GM18499 (cell line): ENCODE data around the gene SLC13A3.

Experiments used
- ATAC-seq: cut with Tn5 transposase; IDR thresholded peaks from one replicate; pipeline ENCODE4 v1.9.1; 2021; ENCODE audit warnings: moderate number of reproducible peaks; ENCODE audit not compliant: insufficient read depth, unreplicated experiment

Gene SLC13A3

DNA sequence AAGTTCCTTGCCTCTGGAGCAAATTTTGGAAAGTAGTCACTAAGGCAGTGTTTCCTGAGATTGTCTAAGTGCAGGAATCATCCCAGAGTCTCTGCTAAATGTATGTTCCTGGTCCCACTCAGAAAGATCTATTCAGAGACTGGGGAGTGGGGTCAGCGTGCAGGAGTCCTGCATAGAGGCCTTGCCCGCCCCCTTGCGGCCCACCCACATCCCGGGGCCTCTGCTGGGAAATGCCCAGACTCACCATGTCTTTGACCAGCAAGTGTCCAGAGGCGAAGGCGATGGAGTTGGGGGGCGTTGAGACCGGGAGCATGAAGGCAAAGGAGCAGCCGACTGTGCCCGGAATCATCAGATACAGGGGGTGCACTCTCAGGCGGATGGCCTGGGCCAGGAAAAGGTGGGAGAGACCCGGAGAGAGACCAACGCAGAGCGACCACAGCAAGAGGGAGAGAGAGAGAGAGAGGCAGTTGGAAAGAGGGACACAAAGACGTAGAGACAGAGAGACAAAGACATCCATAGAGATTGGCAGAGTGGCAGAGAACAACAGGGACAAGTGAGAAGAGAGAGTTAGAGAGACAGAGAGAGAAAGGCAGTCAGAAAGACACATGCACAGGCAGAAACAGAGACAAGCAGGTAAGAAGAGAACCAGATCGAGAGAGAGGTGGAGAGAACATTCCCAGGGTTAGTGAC is 87.9 kb downstream of the SLC13A3 start:
- ATAC-seq: no peak

DNA sequence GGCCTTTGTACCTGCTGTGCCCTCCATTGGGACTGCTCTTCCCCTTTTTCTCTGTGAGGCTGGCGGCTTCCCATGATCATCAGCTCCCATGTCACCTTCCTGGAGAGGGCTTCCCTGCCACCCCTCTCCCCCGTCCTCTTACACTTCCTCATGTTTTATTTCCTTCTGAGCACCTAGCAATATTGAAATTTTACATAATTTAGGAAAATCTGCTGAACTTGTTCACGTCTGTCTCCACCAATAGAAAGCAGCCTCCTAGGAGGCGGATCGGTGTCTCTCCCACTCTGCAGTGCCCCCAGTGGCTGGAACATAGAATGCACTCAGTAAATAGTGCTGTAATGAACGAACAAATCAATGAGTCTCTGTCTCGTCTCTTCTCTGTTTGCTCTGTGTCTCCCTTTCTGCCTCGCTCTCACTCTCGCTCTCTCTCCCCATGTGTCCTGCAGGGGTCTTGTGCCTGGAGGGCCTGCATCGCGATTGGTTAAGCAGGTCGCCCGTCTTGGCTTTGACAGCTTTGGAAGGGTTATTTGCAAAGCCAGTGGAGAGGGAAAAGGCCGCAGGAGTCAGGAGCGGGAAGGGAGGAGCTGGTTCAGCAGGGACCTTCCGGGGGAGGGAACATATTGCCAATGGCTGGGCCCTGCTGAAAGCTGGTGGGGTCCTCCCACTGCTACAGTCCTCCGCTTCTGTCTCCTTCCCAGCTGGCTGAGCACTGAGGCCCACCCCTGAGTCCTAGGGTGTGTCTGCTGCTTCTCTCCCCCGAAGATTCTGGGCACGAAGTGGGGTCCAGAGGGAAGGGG is 88.7 kb downstream of the SLC13A3 start:
- no peak for ATAC-seq

DNA sequence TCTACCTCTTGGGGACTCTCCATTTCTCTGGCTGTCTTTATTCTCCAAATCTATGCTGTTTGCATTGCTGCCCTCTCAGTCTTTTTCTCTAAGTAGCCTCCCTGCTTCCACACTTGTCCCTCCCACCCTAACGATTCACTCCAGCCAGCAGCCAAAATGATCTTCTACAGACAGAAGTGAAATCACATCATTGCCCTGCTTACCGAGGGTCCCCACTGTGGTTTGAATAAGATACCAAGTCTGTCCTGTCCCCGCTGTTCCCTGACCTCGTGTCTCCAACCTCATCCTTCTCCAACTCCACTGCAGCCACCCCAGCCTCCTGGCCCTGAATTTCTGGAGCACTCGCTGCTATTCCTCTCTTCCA is 89.3 kb downstream of the SLC13A3 start:
- no peak for ATAC-seq

DNA sequence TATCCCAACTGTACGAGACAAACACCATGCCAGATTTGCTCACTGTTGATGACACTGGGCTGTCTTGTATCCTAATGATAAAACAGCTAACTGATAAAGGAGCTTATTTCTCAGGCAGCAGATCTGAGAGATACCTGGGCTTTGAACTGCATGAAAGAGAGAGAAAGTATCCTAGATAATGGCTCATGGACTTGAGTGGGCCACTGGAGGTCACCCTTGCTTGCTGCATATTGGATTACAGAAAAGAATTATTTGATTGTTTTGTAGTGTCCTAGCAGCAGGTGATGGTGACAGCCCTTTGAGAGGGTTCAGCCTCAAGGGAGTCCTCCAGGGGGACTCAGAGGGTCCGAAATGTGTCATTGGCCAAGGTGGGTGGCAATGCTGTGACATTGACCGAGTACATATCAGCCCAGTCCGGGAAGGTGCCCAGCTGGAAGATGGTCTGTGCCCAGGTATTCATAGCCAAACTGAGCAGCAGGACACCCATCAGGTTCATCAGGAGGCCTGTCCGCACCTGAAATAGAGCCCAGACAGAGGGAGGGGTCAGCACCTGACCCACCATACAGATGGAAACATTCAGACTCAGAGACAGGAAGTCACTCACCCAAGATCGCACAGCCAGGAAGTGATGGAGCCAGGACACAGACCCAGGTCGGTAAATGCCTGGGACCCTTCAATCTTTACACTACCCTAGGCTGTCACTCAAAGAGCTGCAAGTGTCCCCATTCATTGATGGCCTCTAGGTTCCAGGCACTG is 91.4 kb downstream of the SLC13A3 start:
- no peak for ATAC-seq

DNA sequence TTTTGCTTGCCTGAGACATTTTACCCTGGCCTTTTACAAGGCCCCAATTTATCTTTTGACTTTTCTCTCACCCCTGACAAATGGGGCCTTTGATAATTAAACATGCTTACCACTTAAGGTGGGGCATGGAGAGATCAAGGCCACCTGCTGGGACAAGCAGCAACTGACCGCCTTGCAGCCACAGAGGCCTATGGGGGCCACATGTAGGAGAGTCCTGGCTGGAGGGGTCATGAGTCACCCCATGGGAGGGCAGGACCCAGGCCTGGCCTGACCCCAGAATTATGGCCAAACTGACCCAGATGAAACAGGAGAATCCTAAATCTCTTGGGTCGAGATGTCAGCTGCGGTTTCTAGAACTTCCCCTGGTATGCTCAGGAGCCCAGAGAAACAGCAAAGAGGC is 92.3 kb downstream of the SLC13A3 start:
- ATAC-seq: no peak

DNA sequence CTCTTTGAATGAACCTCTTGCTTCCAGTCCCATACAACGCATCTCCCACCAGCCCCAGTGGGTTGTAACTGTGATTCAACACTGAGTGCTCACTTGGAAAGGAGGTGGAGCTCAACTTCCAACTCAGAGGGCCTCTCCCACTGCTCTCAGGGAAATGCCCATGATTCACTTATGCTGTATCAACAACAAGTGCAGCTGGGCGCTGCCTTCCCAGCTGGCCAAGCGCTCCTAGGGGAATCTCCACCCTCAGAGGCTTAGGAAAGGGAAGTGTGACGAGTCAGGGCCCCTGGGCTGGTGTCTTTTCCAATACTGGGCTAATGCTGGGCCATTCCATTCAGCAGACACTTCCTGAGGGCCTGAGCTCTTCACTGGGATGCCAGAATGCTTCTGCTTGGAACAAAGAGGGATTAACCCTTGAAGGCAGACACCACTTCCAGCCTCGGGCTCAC is 92.7 kb downstream of the SLC13A3 start:
- ATAC-seq: no peak

DNA sequence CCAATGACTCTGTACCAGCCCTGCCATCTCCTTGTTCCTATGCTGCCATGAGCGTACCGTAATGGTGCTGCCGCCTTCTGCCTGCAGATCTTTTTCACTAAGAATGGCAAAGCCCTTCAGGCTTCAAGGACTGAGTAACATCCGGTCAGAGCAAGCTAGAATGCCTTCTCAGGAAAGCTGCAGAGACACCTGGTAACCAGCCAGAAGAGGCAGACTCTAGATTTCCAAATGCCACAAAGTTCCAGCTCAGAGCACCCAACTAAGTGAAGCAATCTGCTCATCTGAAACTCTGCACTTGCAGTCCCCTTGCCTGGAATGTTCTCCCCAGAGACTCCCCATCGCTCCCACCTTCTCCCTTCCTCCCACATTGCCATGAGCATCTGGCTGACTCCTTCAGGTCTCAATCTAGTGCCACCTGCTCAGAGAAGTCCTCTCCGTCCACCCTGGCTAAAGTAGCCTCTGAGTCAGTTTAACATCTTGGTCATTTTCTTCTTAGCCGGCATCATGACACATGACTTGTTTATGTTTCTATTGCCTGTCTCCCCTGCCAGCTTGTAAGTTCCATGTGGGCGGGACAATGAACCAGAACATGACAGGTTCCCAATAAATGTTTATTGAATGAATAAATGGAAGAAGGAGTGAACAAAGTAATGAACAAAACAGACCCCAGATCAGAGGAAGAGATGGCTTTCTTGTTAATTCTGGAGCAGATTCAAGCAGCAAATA is 93.9 kb downstream of the SLC13A3 start:
- ATAC-seq: no peak

DNA sequence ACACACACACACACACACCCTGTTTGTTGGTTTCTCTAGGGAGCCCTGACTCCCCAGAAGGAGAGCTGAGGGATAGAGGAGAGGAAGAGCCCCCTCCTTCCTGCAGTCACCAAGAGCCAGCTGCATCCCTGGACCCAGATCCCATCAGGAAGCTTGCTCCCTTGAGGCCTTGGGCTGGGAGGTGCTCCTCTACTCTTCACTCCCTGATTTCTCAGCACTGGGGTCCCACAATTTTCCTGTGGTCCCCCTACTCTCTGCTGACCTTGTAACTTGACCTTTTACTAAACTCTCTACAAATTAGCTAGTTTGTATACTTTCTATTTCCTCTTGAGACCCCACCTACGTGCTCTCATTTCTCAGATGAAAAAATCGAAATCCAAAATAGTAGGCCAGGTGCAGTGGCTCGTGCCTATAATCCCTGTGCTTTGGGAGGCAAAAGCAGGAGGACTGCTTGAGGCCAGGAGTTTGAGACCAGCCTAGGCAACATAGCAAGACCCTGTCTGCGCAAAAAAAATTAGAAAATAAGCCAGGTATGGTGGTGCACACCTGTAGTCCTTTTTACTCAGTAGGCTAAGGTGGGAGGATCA is 95.8 kb downstream of the SLC13A3 start:
- ATAC-seq: no peak

DNA sequence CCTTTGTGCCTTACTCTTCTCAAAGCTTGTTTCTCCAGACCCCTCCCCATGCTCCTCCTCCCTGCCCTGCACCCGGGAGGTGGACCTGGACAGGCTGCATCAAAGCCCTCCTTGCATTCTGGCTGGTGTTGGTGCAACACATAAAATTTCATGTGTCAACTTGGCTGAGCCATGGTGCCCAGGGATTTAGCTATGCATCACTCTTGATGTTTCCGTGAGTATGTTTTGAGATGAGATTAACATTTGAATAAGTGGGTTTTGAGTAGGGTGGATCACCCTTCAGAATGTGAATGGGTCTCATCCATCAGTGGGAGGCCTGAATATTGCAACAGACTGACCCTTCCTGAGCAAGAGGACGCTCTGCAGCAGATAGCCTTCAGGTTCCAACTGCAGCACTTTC is 96.4 kb downstream of the SLC13A3 start:
- ATAC-seq: no peak

DNA sequence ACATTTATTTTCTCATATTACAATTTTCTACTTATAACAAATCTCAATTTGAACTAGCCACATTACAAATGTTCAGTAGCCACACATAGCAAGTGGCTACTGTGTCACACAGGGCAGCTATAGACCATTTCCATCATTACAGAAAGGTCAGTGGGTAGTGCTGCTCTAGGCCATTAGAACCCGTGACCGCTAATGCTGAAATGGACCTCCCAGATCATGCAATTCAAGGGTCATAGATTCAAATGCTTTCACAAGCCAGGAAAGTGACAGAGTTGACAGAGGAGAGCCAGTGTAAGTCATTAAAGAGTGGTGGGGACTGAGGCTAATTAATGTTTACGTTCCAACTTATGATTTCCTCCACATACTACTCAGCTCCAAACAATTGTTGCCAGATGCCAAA is 97.3 kb downstream of the SLC13A3 start:
- no peak for ATAC-seq

DNA sequence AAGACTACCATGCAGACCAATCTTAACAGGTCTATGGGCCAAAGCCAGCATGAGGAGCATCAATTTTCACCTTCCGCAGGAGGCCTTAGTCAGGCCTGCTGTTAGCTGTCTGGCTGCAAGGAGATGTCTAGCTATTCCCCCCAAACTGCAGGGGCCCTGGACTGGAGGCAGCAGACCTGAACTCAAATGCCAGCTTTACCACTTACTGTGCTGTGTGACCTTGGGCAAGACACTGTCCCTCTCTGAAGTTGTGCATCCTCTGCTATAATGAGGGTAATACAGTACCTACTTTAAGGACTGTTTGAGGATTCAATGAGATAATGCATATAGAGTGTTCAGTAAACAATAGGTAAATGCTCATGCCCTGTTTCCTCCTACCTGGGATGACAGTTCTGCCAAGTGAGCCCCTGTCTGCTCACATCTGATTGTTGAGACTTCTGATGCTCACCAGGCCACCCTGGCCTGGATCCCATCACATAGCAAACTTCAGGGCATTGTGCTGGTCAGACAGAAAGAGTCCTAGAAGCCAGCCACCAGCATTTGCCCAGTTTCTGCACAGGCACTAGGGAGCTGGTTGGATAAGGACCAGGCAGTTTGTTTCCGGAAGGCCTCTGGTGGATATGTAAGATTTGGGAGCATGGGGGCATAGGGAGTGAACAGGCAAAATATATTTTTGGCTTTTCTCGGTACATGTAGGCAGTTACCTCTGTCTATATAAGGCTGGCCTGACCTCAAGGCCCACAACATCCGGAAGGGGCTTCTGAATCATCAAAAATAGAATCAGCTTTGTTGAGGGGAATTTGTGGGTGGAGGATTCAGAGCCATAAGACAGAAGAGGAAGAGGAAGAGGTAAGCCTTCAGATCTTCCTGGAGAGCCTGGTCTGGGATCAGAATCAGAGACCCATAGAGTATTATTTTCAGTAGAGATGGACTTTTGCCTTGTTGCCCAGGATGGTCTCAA is 98.5 kb downstream of the SLC13A3 start:
- ATAC-seq: peak; percentile 71

DNA sequence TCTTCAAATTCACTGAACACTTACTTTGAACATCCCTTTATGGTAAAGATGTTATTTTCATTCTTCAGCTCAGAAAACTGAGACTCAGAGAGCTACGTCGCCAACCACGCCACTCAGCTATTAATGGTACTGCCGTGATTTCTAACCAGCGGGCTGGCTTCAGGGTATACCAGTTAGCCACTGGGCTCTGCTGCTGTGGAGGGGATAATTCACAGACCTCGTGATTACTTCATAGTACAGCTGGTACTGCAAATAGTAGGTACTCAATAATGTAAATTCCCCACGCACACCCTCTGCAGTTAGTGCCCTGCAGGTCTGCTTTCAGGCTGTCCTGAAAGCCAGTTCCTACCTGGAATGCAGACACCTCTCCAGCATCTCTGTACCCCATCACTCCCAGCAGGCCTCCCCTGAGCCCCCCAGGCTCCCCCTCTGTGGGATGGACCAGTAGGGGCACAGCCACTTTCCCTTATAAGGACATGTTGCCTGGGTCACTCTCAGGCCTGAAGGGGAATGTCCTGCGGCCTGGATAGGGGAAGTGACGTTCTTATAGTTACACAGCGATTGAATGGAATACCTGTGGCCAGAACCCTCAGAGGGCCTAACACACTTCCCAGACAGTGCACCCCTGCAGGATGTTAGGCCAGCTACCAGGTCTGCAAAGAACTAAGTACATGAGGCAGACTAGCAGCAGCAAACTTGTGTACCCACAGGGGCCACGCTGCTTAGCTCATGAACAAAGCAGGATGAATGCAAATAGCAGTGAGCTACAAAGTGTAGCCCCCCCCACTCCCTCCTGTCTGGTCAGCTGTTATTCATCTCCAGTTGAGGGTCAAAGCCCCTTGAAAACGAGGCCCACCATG is 99.5 kb downstream of the SLC13A3 start:
- ATAC-seq: no peak

DNA sequence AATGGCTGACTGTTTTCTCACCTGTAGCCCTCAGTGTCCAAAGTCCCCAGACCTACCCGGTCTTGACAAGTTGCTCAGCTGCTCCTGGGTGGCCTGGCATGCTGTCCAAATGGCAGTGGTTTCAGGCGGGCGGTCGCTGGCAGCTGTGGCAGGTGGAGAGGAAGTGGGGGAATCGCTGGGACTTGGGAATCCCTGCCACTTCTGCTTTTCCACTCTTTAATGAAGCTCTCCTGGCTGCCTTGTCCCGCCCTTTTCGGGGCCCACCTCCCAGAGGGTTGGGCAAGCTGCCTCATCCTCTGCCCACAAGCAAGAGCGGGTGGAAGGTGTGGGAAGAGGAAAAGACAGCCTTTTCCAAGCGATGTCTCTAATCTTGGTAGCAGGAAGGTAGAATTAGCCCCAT is 100.8 kb downstream of the SLC13A3 start, which contains the start of gene OCSTAMP:
OCSTAMP (minus strand) TSS at position 194 of the 400 bp plus-strand sequence; CDS start at position 100, 94 bp downstream.
- no peak for ATAC-seq

DNA sequence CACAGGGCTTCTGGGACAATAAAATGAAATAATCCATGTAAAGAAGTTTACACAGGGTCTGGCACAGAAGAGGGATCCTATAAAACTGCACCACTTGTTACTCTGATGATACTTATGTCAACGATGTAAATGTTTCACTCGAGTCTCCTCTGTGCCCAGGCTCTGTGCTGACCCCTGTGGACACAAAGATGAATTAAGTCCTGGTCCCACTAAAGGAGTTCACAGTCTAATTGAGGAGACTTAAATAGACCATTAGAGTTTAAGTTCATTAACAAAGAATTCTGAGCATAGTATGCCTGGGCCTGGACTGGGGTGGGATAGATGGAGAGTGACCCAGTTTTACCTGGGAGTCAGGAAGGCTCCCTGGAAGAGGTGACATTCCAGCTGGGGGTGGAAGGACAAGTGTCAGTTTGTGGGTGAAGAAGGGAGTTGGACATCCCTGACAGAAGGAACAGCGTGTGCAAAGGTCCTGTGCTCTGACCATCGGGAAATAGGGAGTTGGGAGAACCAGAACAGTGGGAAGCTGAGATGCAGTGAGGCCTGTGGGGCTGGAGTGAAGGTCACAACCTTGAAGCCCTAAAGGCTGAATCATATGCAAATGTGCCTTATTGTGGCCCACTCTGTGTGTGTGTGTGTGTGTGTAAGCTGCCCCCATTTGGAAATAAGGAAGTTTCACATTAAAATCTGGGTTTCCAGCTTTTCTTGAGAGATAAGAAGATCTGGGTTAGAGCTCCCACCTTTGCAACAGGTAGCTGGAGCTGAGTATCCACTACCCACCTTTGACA is 101.9 kb downstream of the SLC13A3 start:
- no peak for ATAC-seq

DNA sequence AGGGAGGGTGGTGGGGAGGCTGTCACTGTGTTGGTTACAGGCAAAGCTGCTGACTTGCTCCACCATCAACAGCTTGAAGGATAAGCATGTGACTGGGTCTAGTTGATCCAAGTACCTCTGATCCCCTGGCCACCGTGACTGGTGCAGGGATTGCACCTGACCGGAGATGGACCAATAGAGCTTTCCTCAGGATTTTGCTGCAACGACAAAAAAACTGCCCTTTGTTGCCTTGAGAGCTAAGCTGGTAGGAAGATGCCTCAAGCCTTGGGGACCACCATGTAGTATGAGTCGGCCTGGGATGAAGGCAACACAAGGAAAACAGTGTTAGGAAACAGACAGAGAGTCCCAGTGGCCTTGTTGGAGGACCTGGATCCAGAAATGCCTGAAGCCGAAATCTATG is 102.6 kb downstream of the SLC13A3 start:
- no peak for ATAC-seq

DNA sequence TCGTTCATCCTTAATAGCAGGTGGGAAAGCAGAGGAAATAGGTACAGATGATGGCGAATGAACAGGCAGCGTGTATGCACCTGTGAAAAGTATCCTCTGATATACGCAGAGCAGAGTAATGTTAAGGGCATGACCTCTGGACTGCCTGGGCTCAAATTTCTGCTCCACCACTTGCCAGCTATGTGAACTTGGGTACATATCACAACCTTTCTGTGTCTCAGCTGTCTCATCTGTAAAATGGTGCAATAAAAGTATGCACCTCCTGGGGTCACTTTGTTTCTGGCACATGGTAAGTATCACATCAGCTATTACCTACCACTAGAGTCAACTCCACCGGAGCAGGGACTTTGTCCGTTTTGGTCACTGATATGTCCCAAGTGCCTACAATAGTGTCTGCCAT is 103.3 kb downstream of the SLC13A3 start:
- no peak for ATAC-seq

DNA sequence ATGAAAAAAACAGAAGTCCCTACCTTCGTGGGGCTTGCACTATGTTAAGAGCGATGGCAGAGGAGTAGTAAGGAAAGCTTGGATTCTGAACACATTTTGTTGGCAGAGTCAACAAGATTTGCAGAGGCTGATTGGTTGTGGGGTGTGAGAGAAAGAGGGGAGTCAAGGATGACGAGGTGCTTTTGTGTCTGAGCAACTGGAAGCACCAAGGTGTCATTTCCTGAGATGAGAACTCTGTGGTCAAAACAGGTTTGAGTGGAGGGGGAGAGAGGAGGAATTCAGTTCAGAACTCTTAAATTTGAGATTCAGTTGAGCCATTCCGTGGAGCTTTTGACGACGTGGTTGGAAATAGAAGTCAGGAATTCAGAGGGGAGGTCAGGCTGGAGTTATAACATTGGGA is 104.3 kb downstream of the SLC13A3 start:
- ATAC-seq: no peak
